Transverse colon (tissue), 3 donors: Measurements from ENCODE around the gene HNRNPUL1.

Source experiments
- CTCF ChIP-seq, 5 experiments: fragments of 200-600 bp in 3 of 5; fragments of 450-650 bp in 2 of 5; sonication (generic) in 3 of 5; IDR thresholded peaks; 1 replicate in 2 of 5; 2 replicates in 3 of 5; pipeline ENCODE4 v1.5.1; 2016 to 2017; ENCODE audit warnings: antibody characterized with exemption in 5 of 5, inconsistent platforms in 3 of 5, mild to moderate bottlenecking in 2 of 5, moderate library complexity in 1 of 5
- POLR2A ChIP-seq: fragments of 450-650 bp; IDR thresholded peaks from one replicate; pipeline ENCODE4 v1.6.1; 2016; ENCODE audit warnings: antibody characterized with exemption, mild to moderate bottlenecking, moderate library complexity

GRCh38 chr19:41244117-41244516, 20.1 kb upstream of the HNRNPUL1 start:
- no peak for TF ChIP-seq POLR2A
- TF ChIP-seq CTCF (IDR thresholded peaks at IDR 0.05): no peak
